HG03025 (cell line): ENCODE measurements around the gene EIF2S2.

Experiments used
- ATAC-seq: cut with Tn5 transposase; IDR thresholded peaks from one replicate; pipeline ENCODE4 v1.9.1; 2021; ENCODE audit warnings: mild to moderate bottlenecking, moderate library complexity; ENCODE audit not compliant: unreplicated experiment, low FRiP score

The EIF2S2 gene

DNA sequence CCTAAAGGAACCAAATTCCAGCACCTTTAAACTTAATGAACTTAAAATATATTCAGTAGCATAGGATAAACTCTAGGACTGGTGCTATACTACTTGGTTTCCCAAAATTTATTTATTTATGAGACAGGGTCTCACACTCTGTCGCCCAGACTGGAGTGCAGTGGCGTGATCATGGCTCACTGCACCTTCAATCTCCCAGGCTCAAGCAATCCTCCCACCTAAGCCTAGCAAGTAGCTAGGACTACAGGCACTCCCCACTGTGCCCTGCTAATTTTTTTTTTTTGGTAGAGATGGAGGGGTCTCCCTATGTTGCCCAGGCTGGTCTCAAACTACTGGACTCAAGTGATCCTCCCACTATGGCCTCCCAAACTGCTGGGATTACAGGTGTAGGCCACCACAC lies 21.4 kb downstream of the EIF2S2 start:
- ATAC-seq, result no peak

DNA sequence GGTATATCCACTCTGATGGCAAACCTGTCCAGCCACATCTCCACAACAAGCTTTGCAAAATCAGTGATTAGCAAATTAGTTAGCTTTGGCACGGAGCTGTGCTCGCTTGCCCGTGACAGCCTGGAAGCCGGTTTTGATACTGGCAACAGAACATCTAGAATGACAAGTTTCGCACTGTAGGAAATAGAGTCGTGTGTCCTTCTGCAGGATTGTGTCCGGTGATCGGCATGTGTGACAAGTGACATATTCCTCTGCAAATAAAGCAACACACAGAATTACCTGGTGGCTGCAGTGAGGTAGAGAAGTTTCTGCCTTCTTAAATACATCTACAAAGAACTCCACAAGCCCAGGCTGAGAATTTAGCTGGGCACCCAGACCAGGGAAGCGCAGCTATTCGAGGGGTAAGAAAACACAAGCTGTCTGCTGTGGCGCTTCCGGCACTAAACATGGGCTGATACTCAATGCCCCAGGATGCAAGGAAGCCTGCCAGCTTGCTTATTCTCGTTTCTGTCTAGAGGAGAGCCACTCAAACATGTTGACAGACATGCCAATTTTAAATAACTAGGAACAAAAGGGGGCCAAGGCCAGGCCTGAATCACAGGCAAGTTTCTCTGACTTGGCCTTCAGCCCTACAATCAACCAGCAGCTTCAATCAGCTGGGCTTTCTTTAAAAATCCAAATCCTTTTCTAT lies 22.2 kb downstream of the EIF2S2 start:
- ATAC-seq, result no peak

DNA sequence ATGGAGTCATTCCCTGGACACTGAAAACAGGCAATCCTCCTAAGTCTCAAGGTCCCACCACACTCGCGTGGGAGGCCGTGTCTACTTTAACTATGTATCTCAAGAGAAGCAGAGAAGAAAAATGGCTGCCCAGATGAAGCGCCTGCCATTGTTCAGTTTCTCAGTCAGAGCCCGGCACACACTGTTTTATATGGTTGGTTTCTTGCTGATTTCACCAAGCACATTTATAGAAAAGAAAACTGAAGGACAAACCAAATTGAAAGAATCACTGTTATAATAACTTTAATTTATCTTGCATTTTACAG lies 22.9 kb downstream of the EIF2S2 start:
- no peak for ATAC-seq

DNA sequence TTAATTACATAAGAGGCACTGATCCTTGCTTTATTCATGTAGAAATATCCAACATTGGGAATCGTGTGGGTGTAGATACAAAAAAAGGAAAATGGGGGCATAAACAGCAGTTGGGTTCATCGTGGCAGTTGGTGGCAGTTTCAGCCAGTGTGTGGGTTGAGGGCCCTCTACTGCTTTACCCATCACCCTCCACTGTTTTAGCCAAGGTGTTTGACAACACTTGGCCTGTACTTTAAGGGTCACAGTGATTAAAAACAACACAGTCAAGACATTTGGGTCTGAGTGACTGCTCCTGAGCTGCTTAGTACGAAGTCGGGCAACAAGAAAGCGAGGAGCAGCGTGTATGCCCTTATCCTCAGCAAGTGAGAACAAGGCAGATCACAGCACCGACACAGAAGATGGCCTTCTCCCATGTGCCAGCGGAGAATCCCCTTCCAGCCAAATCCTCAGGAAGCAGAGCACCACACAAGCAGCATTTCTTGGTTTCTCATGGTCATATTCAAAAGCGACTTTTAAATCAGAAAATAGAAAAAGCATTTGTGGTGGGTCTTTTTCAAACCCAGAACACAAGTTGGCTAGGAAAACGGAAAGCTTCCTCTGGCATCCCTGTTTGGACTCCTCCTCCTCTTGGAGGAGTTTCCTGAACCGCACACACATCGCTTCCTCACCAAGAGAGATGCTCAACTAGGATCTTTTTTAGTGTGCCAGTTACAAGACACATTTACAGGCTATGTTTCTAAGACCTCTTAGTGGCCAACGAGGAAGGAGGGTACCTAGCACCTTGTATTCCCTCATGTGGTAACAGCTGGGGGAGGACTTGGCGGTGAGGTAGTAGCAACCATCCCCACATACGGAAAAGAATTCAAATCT lies 23.5 kb downstream of the EIF2S2 start:
- no peak for ATAC-seq

DNA sequence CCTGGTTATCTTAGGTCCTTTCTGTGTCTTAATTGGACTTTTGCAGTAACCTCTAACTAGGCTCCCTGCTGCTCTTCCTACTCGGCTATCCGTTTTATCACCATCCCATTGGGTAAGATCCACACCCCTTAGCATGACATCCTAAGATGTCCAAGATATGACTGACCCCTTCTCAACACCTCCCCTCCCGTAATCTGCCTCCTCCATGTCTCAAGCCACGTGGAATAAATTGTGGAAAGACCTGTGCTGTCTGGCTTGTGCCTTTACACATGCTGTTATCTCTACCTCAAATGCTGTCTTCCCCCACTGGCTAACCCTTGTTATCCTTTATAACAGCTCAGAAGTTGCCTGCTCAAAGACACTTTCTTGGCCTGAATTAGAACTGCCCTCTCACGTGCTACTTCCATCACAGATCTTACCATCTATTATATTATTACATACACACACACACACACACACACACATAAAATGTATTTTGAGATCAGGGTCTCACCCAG lies 26.5 kb downstream of the EIF2S2 start:
- ATAC-seq, result no peak

DNA sequence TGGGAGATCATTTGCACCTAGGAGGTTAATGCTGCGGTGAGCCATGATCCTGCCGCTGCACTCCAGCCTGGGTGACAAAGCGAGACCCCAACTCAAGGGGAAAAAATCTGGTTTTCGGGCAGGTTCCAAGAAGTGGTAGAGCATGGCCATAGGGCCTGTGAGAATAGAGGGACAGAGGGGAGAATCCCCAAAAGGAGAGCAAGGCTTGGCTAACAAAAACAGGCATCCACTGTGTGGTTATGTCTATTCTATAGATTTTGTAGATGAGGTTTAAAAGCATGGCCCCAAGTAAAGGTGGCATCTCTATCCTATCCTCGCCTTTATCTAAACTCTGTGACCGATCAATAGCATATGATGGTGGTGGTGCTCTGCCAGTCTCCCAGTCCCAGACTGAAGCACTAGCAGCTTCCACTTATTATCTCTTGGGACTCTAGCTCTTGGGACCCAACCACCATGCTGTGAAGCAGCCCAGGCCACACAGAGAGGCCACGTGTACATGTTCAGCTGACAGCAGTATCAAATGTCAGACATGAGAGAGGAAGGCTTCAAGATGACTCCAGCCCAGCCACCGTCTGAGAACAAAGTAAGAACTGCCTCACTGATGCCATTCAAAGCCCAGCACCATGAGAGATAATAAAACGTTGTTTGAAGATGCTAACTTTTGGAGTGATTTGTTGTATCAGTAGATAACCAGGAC lies 27.7 kb downstream of the EIF2S2 start:
- no peak for ATAC-seq

DNA sequence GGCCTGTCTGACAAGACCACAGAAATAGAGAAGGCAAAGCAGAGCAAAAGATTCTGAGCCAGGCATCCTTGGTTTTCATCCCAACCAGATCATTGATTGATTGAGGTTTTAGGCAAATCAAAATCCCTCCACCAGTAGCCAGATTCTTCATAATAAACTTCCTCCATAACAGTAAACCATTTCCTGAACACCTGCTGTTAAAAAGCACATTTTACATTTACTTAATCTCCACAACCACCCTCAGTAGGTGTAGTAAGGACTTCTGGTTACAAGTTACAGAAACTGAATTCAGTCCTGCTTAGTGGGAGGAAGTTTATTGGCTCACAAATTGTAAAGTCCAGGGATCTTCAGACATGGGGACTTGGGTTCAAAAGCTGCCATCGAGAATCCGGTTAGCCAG lies 28.3 kb downstream of the EIF2S2 start:
- ATAC-seq, result no peak

DNA sequence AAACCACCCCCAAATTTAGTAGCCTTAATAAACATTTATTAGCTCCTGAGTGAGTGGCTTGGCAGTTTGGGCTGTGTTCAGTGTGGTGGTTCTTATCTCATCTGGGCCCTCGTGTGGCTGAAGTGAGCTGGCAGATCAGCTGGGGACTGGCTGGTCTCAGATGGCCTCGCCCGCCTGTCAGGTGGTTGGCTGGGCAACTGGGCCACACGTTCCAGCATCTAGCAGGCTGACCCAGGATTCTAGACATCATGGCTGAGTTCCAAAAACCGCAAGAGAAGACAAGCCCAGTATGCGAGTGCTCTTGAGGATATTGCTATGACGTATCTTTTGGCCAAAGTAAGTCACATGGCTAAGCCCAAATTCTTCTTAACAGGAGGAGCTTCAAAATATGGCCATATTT lies 28.9 kb downstream of the EIF2S2 start:
- ATAC-seq, result no peak

DNA sequence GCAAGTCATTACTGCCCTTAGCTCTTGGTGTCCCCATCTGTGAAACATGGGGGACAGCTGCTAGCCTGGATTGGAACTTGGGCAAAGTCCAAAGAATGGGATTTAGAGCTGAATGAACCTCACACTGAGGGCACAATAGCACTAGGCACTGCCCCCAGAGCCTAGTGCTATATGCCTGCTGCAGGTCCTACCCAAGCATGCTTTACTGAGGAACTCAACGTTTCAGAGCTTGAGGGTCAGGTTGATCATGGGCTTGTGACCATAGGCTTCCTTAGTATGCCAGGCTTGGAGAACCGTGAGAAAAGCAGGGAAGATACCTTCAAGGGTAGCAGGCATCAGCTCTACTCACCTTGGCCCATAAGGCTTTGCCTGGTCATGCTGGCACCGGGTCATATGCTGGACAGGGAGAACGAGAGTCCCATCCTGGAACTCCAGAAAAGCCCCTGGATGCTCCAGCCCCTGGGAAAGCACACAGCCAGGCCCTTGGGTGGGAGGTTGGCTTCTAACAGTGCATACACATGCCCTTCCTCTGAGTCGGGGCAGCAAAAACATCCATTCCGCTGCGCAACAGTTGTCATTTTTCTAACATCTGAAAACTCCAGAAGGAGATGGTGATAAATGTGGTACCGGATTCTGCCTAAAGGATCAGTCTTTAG lies 29.7 kb downstream of the EIF2S2 start:
- no peak for ATAC-seq

DNA sequence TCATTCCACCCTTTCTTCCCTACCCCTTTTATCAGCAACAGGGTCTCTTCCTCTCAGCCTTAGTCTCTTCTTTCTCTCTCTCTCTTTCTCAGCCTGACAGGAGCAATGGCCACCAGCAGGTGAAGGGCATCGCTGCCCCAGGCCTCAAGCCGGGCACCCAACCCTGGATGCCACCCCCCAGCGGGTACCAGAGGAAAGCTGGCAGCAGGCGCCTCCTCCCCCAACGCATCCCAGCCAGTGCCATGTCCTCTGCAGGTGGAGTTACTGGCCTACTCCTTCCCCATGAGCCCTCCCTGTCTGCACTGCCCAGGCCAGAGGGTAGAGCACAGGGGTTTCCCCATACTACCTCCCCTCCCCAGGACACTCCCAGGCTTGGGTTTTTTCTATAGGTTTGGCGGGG lies 32.2 kb downstream of the EIF2S2 start:
- ATAC-seq, result no peak

DNA sequence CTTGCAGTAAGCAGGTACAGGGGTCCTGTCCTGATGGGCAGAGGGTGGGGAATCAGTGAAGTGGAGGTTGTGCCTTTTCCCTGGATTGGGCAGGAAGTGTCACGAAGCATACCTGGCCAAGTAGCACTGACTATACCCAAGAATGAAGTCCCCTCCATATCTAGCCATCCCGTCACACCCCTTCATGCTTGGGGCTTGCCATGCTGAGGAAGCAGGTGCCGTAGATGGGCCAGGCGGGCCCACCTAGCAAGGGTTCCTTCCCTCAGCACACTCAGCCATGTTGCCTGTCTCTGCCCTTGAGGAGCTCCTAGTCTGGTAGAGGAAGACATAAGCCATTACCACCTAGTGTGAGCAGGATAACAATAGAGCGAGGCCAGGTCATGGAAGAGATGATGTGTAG lies 33.5 kb downstream of the EIF2S2 start:
- ATAC-seq, result no peak

DNA sequence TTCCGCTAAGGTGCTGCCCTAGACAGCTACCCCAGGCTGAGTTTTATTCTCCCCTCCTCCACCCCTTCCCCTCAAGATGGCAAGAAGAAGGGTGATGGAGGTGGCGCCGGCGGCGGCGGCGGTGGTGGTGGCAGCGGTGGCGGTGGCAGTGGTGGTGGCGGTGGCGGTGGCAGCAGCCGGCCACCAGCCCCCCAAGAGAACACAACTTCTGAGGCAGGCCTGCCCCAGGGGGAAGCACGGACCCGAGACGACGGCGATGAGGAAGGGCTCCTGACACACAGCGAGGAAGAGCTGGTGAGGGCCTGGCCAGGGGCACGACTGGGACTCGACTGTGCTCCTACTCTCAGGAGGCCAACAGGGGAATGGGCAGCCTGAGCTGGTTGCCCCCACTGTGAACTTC lies 35.1 kb downstream of the EIF2S2 start:
- ATAC-seq, result no peak

DNA sequence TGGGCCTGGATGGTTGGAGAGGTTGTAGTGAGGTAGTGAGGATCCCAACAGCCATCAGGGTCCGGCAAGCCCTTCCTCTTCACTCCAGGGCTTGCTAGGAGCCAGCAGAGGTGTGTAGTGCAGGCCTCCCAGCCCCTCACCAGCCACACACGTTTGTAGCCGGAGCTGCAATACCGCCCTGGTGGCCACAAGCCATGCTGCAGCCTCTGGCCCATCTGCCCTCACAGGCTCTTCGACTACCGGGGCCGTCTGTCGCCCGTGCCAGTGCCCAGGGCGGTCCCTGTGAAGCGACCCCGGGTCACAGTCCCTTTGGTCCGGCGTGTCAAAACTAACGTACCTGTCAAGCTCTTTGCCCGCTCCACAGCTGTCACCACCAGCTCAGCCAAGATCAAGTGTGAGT lies 36.4 kb downstream of the EIF2S2 start:
- ATAC-seq, result no peak

DNA sequence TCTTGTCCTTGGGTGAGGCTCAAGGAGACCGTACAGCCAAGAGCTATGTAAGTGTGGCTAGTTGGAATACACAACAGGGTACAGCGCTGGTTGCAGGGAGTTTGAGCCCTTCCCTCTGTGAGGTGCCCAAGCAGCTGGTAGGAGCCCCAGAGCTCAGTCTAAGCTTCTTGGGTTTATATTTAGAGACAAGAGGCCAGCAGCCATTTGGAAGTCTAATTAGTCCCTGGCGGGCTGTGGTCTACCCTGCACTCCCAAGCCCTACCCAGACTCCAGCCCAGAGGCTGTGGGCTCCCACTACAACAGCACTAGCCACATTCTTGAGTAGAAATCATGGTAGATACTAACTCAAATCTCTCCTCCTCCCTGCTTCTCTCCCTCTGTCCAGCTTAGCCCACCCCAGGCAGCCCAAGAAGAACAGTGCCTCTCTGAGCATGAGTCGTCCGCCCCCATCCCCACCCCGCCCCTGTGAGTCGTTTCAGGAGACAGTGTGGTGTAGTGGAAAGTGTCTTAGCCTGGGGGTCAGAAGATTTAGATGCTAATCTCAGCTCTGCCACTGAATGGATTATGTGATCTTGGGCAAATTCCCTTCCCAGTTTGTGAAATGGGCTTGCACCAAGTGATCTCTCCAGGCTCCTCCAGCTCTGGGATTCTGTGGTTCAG lies 37.8 kb downstream of the EIF2S2 start:
- no peak for ATAC-seq

DNA sequence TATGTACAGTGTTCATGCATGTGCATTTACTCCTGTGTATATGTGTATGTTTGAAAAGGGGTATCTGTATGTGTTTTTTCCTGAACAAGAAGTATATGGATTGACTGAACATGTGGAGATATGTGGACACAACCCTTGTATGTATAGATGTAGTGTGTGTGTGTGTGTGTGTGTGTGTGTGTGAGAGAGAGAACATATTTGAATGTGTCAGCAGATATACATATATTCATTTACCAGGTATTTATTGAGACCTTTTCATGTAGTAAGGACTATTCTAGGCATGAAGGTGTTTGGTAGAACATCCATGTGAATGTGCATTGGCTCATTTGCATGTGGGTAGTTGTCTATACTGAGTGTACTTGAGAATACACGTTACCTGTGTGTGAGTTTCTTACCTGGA lies 39.3 kb downstream of the EIF2S2 start:
- no peak for ATAC-seq

DNA sequence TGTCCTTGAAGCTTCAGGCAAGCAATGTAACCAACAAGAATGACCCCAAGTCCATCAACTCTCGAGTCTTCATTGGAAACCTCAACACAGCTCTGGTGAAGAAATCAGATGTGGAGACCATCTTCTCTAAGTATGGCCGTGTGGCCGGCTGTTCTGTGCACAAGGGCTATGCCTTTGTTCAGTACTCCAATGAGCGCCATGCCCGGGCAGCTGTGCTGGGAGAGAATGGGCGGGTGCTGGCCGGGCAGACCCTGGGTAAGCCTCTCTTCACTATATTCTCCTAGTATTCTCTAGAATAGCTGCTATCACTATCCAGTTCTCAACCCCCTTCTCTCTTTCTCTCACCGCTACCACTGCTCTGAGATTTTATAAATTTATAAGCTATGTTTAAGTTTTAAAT lies 40.0 kb downstream of the EIF2S2 start:
- no peak for ATAC-seq

DNA sequence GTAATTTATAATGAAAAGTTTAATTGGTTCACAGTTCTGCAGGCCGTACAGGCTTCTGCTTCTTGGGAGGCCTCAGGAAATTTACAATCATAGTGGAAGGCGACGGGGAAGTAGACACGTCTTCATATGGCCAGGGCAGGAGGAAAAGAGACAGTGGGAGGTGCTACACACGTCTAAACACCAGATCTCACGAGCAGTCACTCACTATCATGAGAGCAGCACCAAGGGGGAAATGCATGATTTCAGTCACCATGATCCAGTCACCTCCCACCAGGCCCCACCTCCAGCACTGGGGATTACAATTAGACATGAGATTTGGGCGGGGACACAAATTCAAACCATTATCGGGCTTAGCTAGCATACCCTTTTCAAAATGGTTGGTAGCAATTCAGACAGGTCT lies 41.2 kb downstream of the EIF2S2 start:
- no peak for ATAC-seq

DNA sequence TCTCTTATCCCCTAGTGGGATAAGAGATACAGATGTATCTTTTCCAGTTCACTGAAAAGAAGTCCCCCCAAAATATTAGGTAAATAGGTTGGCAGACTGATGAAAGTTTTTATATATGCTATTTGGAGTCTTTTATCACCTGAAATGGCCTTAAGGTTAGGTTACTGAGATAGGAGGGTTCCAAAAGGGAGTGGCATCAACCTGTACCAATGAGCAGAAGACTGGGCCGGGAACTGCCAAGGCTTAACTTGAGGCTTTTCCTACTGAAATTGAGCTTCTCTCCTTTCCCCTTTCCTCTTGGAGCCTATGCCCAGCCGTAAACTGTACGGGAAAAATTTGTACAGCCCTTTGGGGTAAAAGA lies 42.0 kb downstream of the EIF2S2 start:
- no peak for ATAC-seq

DNA sequence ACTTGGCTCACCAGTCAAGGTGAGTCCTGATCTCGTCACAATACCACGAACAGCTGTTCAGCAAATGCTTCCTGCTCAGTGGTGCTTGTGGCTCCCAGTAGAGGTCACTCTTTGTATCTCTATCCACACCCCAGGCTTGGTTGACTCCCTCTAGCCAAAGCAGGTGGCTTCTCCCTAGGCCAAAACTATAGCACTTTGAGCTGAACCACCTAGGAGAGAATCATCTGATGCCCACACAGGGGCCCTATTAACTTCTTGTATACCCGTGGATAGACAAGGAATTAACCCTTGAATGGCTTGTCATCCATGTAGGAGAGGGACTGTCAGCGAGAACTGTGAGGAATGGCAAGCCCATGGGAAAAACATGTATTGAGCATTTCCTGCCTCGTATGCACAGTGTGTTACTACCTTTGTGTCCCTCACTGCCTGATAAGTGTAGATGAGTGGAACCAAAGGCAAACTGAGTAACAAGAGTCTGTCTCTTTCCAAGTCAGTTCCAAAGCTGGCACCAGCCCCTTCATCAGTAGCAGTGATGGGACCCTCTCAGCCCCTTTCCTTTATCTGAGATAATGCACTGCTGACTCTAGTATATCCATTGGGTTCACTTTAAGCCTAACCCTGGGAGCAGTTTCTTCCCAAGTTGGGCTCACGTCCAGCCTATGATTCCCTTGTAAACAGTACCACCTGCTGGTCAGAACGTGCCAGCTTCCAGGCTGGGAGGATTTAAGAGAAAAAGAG lies 42.5 kb downstream of the EIF2S2 start:
- ATAC-seq, result no peak

DNA sequence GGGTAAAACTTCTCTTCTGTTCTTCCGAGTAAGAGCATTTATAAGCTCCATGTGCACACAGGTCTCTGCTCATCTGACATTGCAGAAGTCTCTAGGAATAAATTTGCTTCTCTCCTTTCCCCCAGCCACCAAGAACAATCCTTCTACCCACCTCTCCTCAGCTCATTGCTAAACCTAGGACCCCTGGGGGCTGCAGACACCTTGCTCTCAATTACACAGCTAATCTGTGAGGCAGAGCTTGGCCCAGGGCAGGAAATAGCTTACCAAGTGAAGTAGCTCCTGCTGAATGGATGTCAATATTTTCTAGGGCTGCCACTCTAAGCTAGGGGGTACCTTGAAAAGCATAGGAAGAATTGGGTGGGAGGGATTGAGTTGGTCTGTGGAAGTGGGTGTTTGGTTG lies 44.0 kb downstream of the EIF2S2 start:
- ATAC-seq, result no peak
